ENCODE results near the gene RIMS4. TPM values are rescaled to one million over a fixed set of nuclear protein-coding genes. Genes with fewer than 3 reads are reported as not detected.

Gene RIMS4
- total RNA-seq, 1 donor from 2014 or later = 6.3 TPM

DNA sequence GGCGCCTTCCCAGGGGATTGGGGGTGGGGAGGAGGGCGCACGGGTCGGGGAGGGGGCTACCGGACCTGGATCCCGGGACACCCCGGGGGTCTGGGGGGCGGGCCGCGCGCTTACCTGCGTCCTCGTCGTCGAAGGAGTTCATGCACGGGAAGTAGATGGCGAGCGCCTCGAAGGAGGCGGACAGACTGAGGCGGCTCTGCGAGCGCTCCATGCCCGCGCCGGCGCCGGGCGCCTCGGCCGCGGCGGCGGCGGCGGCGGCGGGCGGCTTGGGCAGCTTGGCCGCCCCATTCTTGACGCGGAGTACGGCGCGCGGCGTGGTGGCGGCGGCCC lies 320 bp downstream of the RIMS4 start:
- no peak for DNase-seq (ENCODE audit: low spot score, unreplicated experiment)
- Mint-ChIP-seq H3K4me1 (ENCODE audit: low read depth) (peaks cover 6% of the 10 kb centered on the region), H3K27ac (no peak overlapping the region), H3K9me3 (ENCODE audit: low read depth) (no peaks in the 10 kb centered on the region), H3K4me3 (ENCODE audit: low read depth) (peak overlapping the region; percentile 71), H3K36me3 (ENCODE audit: insufficient read depth) (peaks cover 2% of the 10 kb centered on the region), H3K27me3 (peaks cover 74% of the 10 kb centered on the region)
- TF ChIP-seq, protein P1, sequence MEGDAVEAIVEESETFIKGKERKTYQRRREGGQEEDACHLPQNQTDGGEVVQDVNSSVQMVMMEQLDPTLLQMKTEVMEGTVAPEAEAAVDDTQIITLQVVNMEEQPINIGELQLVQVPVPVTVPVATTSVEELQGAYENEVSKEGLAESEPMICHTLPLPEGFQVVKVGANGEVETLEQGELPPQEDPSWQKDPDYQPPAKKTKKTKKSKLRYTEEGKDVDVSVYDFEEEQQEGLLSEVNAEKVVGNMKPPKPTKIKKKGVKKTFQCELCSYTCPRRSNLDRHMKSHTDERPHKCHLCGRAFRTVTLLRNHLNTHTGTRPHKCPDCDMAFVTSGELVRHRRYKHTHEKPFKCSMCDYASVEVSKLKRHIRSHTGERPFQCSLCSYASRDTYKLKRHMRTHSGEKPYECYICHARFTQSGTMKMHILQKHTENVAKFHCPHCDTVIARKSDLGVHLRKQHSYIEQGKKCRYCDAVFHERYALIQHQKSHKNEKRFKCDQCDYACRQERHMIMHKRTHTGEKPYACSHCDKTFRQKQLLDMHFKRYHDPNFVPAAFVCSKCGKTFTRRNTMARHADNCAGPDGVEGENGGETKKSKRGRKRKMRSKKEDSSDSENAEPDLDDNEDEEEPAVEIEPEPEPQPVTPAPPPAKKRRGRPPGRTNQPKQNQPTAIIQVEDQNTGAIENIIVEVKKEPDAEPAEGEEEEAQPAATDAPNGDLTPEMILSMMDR (IDR thresholded peaks at IDR 0.05; ENCODE audit: unreplicated experiment) = no peak

GRCh38 chr20:44809380-44810060 lies 826 bp downstream of the RIMS4 start:
- peaks cover 79% of the 10 kb centered on the region for H3K27me3 Mint-ChIP-seq
- no peaks in the 10 kb centered on the region for H3K9me3 Mint-ChIP-seq (ENCODE audit: low read depth)
- H3K36me3 Mint-ChIP-seq (ENCODE audit: insufficient read depth) = peaks cover 2% of the 10 kb centered on the region
- TF ChIP-seq, protein P1 (IDR thresholded peaks at IDR 0.05; ENCODE audit: unreplicated experiment) = no peak
- H3K27ac Mint-ChIP-seq = peak overlapping the region; percentile 64
- no peak for DNase-seq (ENCODE audit: low spot score, unreplicated experiment)
- H3K4me1 Mint-ChIP-seq (ENCODE audit: low read depth) = peaks cover 6% of the 10 kb centered on the region
- peak overlapping the region; percentile 71 for H3K4me3 Mint-ChIP-seq (ENCODE audit: low read depth)

GRCh38 chr20:44807684-44808056 lies 2.7 kb downstream of the RIMS4 start:
- DNase-seq (ENCODE audit: low spot score, unreplicated experiment) = no peak
- peaks cover 80% of the 10 kb centered on the region for H3K27me3 Mint-ChIP-seq
- no peaks in the 10 kb centered on the region for H3K36me3 Mint-ChIP-seq (ENCODE audit: insufficient read depth)
- H3K4me1 Mint-ChIP-seq (ENCODE audit: low read depth) = peaks cover 6% of the 10 kb centered on the region
- no peak overlapping the region for H3K27ac Mint-ChIP-seq
- H3K9me3 Mint-ChIP-seq (ENCODE audit: low read depth) = no peaks in the 10 kb centered on the region
- TF ChIP-seq, protein P1 (IDR thresholded peaks at IDR 0.05; ENCODE audit: unreplicated experiment) = no peak
- no peak overlapping the region for H3K4me3 Mint-ChIP-seq (ENCODE audit: low read depth)

DNA sequence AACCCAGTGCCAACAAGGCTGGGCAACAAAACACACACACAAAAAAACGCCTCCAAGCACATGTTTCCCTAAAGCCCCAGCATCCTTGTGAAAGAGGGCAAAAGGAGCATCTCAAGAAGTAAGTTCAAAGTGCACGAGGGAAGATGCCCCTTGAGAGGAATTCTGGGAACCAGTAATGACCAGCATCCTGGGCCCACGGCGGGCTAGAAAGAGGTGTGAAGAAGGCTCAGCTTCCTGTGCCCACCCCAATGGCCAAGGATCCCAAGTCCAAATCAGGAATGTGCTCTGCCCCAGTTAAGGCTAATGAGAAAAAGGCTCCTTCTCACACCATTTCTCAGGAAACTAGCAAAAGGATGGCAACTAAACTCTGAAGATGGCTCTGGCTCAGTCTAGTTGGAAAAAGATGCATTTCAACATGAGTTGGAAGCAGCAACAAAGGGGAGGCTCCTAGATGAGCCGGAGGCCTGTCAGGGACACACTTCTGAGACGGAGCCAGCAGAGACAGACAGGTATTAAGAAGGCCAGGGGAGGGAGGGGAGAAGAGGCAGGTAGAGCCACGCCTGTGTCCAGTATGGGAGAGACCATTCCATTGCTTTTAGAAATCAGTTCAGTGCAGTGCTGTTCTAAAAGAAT lies 3.2 kb downstream of the RIMS4 start:
- no peaks in the 10 kb centered on the region for H3K36me3 Mint-ChIP-seq (ENCODE audit: insufficient read depth)
- H3K27me3 Mint-ChIP-seq = peaks cover 79% of the 10 kb centered on the region
- no peak for DNase-seq (ENCODE audit: low spot score, unreplicated experiment)
- H3K4me3 Mint-ChIP-seq (ENCODE audit: low read depth) = no peak overlapping the region
- peaks cover 6% of the 10 kb centered on the region for H3K4me1 Mint-ChIP-seq (ENCODE audit: low read depth)
- H3K9me3 Mint-ChIP-seq (ENCODE audit: low read depth) = no peaks in the 10 kb centered on the region
- no peak overlapping the region for H3K27ac Mint-ChIP-seq
- TF ChIP-seq, protein P1 (IDR thresholded peaks at IDR 0.05; ENCODE audit: unreplicated experiment) = no peak

DNA sequence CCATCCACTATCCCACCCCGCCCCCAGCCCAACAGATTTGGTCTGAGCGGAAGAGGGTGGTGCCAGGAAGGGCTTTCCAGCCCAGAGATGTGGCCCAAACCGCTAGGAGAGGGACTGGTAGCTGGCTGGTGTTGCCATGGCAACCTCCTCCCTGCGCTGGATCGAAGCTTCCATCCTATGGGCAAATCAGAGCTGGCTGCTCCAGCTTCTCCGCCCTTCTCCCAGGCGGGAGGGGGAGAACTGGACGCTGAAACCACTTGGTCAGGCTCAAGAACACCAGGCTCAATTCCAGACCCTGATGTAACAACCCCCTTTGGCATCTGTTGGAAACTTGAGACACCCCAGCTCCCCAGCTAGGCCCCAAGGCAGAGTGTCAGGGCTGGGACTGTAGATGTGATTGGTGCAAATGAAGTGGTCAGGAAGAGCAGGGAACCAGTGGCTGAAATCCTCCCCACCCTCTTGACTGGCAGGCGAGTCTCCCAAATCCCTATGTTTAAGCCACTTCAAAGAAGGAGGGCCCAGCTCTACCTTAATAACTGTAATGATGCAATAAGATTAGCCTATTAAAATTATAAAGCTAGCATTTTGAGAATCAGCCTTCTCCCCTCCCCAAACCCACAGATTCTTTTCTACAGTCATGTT lies 4.2 kb downstream of the RIMS4 start:
- Mint-ChIP-seq H3K4me1 (ENCODE audit: low read depth) (peaks cover 4% of the 10 kb centered on the region), H3K9me3 (ENCODE audit: low read depth) (no peaks in the 10 kb centered on the region), H3K4me3 (ENCODE audit: low read depth) (no peak overlapping the region), H3K27ac (no peak overlapping the region), H3K36me3 (ENCODE audit: insufficient read depth) (no peaks in the 10 kb centered on the region), H3K27me3 (peaks cover 71% of the 10 kb centered on the region)
- TF ChIP-seq, protein P1 (IDR thresholded peaks at IDR 0.05; ENCODE audit: unreplicated experiment) = no peak
- no peak for DNase-seq (ENCODE audit: low spot score, unreplicated experiment)
